Retinal pigment epithelial cell (primary cell): Measurements from ENCODE around the gene DOCK10.
A peak's percentile ranks its signal among the peaks of the same experiment; 100 is the strongest.

Experiments used
- DNase-seq: peaks from one replicate; pipeline ENCODE4 v3.0.0-alpha.2; 2010; ENCODE audit warnings: low read depth
- H3K4me3 ChIP-seq: 2 replicates; pipeline ENCODE4 v1.5.1; 2011; ENCODE audit warnings: mild to moderate bottlenecking, low read length, control low read depth, moderate library complexity
- TF ChIP-seq, protein P1 (sequence below): conservative IDR thresholded peaks from 2 replicates; pipeline ENCODE4 v1.5.1; 2011; ENCODE audit warnings: low read depth, low read length, control low read depth, inconsistent platforms

DOCK10 gene

DNA sequence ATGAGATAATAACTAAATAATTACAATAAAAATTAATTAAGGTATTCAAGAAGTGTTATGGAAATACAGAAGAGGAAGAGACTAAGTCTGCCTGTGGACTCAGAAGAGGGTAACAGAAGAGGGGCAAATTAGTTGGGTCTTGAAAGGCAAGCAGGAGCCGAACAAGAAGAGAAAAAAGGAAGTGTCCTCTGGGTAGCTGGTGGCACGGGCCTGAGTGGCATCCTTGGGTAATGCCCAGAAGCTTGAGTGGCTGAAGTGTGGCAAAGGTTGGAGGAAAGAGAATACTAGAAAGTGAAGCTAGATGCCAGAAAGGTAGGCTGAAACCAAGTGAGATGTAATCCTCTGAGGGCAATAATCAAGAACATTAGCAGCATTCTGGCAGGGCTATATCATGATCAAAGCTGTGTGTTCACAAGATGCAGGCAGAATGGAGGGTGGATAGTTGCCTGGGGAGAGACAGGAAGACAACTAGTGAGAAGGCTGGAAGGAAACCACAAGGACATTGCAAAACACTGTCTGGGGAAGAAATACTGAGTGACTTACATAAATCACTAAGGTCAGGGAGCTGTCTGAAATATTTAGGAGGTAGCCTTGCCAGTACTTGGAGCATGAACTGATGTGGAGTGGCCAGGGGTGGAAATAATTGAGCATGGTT lies 16.2 kb downstream of the DOCK10 start:
- TF ChIP-seq, protein P1, sequence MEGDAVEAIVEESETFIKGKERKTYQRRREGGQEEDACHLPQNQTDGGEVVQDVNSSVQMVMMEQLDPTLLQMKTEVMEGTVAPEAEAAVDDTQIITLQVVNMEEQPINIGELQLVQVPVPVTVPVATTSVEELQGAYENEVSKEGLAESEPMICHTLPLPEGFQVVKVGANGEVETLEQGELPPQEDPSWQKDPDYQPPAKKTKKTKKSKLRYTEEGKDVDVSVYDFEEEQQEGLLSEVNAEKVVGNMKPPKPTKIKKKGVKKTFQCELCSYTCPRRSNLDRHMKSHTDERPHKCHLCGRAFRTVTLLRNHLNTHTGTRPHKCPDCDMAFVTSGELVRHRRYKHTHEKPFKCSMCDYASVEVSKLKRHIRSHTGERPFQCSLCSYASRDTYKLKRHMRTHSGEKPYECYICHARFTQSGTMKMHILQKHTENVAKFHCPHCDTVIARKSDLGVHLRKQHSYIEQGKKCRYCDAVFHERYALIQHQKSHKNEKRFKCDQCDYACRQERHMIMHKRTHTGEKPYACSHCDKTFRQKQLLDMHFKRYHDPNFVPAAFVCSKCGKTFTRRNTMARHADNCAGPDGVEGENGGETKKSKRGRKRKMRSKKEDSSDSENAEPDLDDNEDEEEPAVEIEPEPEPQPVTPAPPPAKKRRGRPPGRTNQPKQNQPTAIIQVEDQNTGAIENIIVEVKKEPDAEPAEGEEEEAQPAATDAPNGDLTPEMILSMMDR, result no peak
- H3K4me3 ChIP-seq, result no peak overlapping the region
- no peak for DNase-seq

GRCh38 chr2:225022188-225022587 lies 20.1 kb downstream of the DOCK10 start:
- TF ChIP-seq, protein P1, result no peak
- DNase-seq, result no peak
- H3K4me3 ChIP-seq, result no peak overlapping the region

GRCh38 chr2:225020168-225020849 lies 22.0 kb downstream of the DOCK10 start:
- no peak for DNase-seq
- TF ChIP-seq, protein P1, result no peak
- H3K4me3 ChIP-seq, result no peak overlapping the region

- H3K4me3 ChIP-seq, result no peak overlapping the region
- no peak for DNase-seq
- TF ChIP-seq, protein P1, result no peak
Measured at GRCh38 chr2:225019105-225019504, 23.2 kb downstream of the DOCK10 start.

- TF ChIP-seq, protein P1, result no peak
- no peak for DNase-seq
- H3K4me3 ChIP-seq, result no peak overlapping the region
Measured at GRCh38 chr2:225017713-225018112, 24.6 kb downstream of the DOCK10 start.

- no peak overlapping the region for H3K4me3 ChIP-seq
- no peak for DNase-seq
- TF ChIP-seq, protein P1, result peak; percentile 8
Measured at GRCh38 chr2:225017098-225017685, 25.1 kb downstream of the DOCK10 start.
